ENCODE measurements around the gene CSTA.

The CSTA gene

DNA sequence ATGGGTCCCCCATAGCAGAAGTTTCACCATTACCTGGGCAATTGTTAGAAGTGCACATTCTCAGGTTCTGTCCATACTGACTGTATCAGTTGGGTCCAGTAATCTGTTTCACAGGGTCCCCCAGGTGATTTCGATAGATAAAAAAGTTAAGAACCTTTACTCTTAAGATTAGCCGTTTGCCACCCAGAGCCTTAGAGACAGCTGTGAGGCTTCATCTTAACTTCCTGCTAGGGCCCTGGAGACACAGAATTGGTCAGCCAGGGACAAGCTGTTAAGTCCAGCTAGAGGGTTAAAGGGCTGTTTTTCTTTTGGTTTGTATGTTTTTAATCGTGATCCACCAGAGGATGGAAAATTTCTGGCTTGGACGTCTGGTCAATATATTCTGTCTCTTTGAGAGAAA lies 65.6 kb downstream of the CSTA start:
- Histone ChIP-seq H4K20me1 (ENCODE audit: low read depth, low read length) (0 out of 2 replicates have a peak, but pooled peaks cover 4% of the 10 kb centered on the region), H2AFZ (ENCODE audit: low read depth, low read length, severe bottlenecking) (no peak overlapping the region), H3K36me3 (ENCODE audit: low read length) (peaks cover 4% of the 10 kb centered on the region), H3K79me2 (ENCODE audit: insufficient read depth, low read length) (peaks cover 36% of the 10 kb centered on the region; the same call in 1 of the 2 replicates), H3K4me2 (ENCODE audit: low read depth, low read length, poor library complexity, severe bottlenecking) (no peak overlapping the region), H3K9me3 (ENCODE audit: insufficient read depth, low read length) (no peaks in the 10 kb centered on the region), H3K27ac (ENCODE audit: low read depth, low read length) (no peak overlapping the region), H3K27me3 (ENCODE audit: low read length) (no peaks in the 10 kb centered on the region), H3K4me3 (ENCODE audit: insufficient read depth, low read length, poor library complexity, severe bottlenecking) (no peak overlapping the region), H3K9me2 (replicated peaks; ENCODE audit: insufficient read depth, low read length) (no peaks in the 10 kb centered on the region), H3F3A (ENCODE audit: insufficient read depth) (peaks cover 11% of the 10 kb centered on the region), H3K9ac (ENCODE audit: low read length) (no peak overlapping the region)
- TF ChIP-seq, protein P1, sequence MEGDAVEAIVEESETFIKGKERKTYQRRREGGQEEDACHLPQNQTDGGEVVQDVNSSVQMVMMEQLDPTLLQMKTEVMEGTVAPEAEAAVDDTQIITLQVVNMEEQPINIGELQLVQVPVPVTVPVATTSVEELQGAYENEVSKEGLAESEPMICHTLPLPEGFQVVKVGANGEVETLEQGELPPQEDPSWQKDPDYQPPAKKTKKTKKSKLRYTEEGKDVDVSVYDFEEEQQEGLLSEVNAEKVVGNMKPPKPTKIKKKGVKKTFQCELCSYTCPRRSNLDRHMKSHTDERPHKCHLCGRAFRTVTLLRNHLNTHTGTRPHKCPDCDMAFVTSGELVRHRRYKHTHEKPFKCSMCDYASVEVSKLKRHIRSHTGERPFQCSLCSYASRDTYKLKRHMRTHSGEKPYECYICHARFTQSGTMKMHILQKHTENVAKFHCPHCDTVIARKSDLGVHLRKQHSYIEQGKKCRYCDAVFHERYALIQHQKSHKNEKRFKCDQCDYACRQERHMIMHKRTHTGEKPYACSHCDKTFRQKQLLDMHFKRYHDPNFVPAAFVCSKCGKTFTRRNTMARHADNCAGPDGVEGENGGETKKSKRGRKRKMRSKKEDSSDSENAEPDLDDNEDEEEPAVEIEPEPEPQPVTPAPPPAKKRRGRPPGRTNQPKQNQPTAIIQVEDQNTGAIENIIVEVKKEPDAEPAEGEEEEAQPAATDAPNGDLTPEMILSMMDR (IDR thresholded peaks at IDR 0.05; ENCODE audit: insufficient read depth, low read length, poor library complexity, severe bottlenecking), result no peak
